ES-I3 (cell line): ENCODE data around the gene FBLN2.

ENCODE experiments used
- H3K36me3 ChIP-seq: 2 replicates; pipeline ENCODE4 v1.6.1; 2013; ENCODE audit warnings: mild to moderate bottlenecking, low read length, control low read depth, moderate library complexity; ENCODE audit not compliant: insufficient read depth
- H3K4me1 ChIP-seq: 2 replicates; pipeline ENCODE4 v1.6.1; 2013; ENCODE audit warnings: mild to moderate bottlenecking, control low read depth, low read length; ENCODE audit not compliant: insufficient read depth
- H3K9ac ChIP-seq: 2 replicates; pipeline ENCODE4 v1.6.1; 2013; ENCODE audit warnings: low read depth, mild to moderate bottlenecking, low read length, moderate library complexity
- H3K9me3 ChIP-seq: 2 replicates; pipeline ENCODE4 v1.6.1; 2013; ENCODE audit warnings: mild to moderate bottlenecking, low read length, moderate library complexity; ENCODE audit not compliant: control insufficient read depth, insufficient read depth

FBLN2 gene

GRCh38 chr3:13674538-13675185, 125.7 kb downstream of the FBLN2 start:
- Histone ChIP-seq H3K9ac (no peak overlapping the region), H3K36me3 (no peaks in the 10 kb centered on the region), H3K4me1 (peaks cover 3% of the 10 kb centered on the region; the same call in 1 of the 2 replicates), H3K9me3 (no peaks in the 10 kb centered on the region)

DNA sequence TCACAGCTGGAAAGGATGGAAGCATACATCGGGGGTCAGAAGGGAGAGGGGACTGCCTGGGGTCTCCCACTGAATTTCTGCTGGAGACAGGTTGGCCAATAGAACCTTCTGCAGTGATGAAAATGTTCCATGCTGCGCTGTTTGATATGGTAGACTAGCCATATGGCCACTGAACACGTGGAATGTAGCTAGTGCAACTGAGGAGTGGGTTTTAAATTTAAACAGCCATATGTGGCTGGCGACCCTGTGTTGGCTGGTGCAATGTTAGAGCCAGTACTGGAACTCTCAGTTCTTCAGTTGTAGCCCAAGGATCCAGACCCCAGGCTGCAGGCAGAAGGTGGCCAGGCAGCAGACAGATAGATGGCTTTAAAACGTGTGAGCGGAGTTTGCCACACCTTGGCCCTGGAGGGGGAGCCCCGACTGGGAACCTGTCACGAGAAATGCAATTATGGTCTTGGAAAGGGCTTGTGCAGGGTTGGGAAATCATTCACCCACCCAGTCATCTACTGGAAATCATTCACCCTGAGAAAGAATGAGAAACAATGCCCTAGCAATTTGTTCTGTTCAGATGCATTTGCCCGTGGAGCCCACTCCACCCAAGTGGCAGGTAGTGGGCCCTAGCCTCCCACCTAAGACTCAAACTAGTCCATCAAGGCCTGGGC, 127.6 kb downstream of the FBLN2 start:
- peaks cover 3% of the 10 kb centered on the region; the same call in 1 of the 2 replicates for H3K4me1 ChIP-seq
- H3K36me3 ChIP-seq: no peaks in the 10 kb centered on the region
- H3K9ac ChIP-seq: no peak overlapping the region
- no peaks in the 10 kb centered on the region for H3K9me3 ChIP-seq

- Histone ChIP-seq H3K36me3 (no peaks in the 10 kb centered on the region), H3K9me3 (no peaks in the 10 kb centered on the region), H3K9ac (no peak overlapping the region), H3K4me1 (peaks cover 3% of the 10 kb centered on the region; the same call in 1 of the 2 replicates)
Observed at GRCh38 chr3:13677272-13677671, 128.3 kb downstream of the FBLN2 start.

- Histone ChIP-seq H3K9ac (no peak overlapping the region), H3K36me3 (no peaks in the 10 kb centered on the region), H3K4me1 (no peaks in the 10 kb centered on the region), H3K9me3 (no peaks in the 10 kb centered on the region)
Observed at GRCh38 chr3:13681931-13682330, 133.0 kb downstream of the FBLN2 start.

- Histone ChIP-seq H3K9ac (no peak overlapping the region), H3K9me3 (no peaks in the 10 kb centered on the region), H3K4me1 (no peaks in the 10 kb centered on the region), H3K36me3 (no peaks in the 10 kb centered on the region)
Observed at GRCh38 chr3:13682331-13683013, 133.5 kb downstream of the FBLN2 start.

DNA sequence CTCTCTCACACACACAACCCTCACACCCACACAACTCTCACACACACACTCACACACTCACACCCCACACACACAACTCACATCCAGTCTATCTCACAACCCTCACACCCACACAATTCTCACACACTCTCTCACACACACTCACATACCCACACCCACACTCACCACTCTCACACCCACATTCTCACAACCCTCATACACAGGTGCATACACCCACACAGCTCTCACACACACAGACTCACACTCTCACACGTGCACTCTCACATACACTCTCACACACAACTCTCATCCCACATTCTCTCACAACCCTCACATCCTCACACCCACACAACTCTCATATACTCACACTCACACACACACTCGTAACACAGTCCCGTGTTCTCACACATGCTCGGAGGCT, 134.4 kb downstream of the FBLN2 start:
- H3K4me1 ChIP-seq: peaks cover 5% of the 10 kb centered on the region; the same call in 1 of the 2 replicates
- H3K36me3 ChIP-seq: no peaks in the 10 kb centered on the region
- H3K9me3 ChIP-seq: no peaks in the 10 kb centered on the region
- no peak overlapping the region for H3K9ac ChIP-seq

- Histone ChIP-seq H3K4me1 (peaks cover 5% of the 10 kb centered on the region; the same call in 1 of the 2 replicates), H3K9ac (no peak overlapping the region), H3K9me3 (no peaks in the 10 kb centered on the region), H3K36me3 (no peaks in the 10 kb centered on the region)
Observed at GRCh38 chr3:13683772-13684171, 134.8 kb downstream of the FBLN2 start.

GRCh38 chr3:13684350-13684749, 135.4 kb downstream of the FBLN2 start:
- peaks cover 5% of the 10 kb centered on the region; the same call in 1 of the 2 replicates for H3K4me1 ChIP-seq
- H3K36me3 ChIP-seq: no peaks in the 10 kb centered on the region
- H3K9me3 ChIP-seq: no peaks in the 10 kb centered on the region
- no peak overlapping the region for H3K9ac ChIP-seq

GRCh38 chr3:13684854-13685253, 135.9 kb downstream of the FBLN2 start:
- H3K9ac ChIP-seq: no peak overlapping the region
- H3K9me3 ChIP-seq: no peaks in the 10 kb centered on the region
- H3K4me1 ChIP-seq: peaks cover 5% of the 10 kb centered on the region; the same call in 1 of the 2 replicates
- H3K36me3 ChIP-seq: no peaks in the 10 kb centered on the region

DNA sequence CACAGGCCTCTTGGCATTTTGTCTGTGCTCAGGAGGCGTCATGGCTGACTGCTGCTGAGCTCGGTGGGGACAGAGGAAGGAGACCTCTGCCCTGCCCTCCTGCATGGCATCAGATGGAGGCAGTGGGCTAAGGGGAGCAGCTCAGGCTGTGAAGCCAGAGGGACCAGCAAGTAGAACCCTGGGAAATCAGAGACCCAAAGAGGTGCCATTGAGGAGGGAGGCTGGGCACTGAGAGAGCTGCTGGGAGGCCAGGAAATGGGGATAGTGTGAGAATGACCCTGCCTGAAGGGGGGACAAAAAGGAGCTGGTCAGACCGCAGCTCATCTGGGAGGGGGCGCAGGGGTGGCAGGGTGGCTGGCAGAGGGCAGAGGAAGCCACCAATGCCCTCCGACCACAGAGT, 136.8 kb downstream of the FBLN2 start:
- Histone ChIP-seq H3K4me1 (peaks cover 5% of the 10 kb centered on the region; the same call in 1 of the 2 replicates), H3K9ac (no peak overlapping the region), H3K9me3 (no peaks in the 10 kb centered on the region), H3K36me3 (no peaks in the 10 kb centered on the region)

GRCh38 chr3:13686367-13687160, 137.6 kb downstream of the FBLN2 start:
- Histone ChIP-seq H3K4me1 (peaks cover 5% of the 10 kb centered on the region; the same call in 1 of the 2 replicates), H3K9me3 (no peaks in the 10 kb centered on the region), H3K9ac (no peak overlapping the region), H3K36me3 (no peaks in the 10 kb centered on the region)

DNA sequence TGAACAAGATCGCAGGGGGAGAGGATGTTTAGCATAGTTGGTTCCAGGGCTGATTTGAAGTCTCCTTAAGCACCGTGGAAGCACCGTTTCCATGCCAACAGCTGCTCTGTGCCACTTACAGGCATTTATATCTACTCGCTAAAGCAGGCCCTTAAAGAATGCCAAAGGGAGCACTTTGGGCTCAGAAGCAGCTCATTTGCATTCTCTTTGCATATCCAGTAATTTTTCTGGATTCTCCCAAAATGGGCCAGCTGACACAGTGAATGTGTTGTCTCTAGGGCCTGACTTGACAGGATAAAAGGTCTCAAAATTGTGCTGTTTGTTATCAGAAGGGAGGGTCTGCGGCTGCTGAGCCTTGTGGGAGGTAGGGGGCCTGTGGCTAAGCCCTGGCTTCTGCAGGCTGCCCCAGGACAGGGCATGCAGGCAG, 138.6 kb downstream of the FBLN2 start:
- peaks cover 5% of the 10 kb centered on the region; the same call in 1 of the 2 replicates for H3K4me1 ChIP-seq
- H3K9me3 ChIP-seq: no peaks in the 10 kb centered on the region
- H3K9ac ChIP-seq: no peak overlapping the region
- no peaks in the 10 kb centered on the region for H3K36me3 ChIP-seq
